GM19372 (cell line): Measurements from ENCODE around the gene PSG2.
"Not testable (repeated sequence)": the region's sequence is repeated elsewhere in the genome, so short reads cannot be mapped to it uniquely, and the experiment has no call there.

Experiments
- ATAC-seq: cut with Tn5 transposase; IDR thresholded peaks from one replicate; pipeline ENCODE4 v1.9.1; 2021; ENCODE audit warnings: mild to moderate bottlenecking, low read depth, moderate library complexity; ENCODE audit not compliant: unreplicated experiment

The PSG2 gene

DNA sequence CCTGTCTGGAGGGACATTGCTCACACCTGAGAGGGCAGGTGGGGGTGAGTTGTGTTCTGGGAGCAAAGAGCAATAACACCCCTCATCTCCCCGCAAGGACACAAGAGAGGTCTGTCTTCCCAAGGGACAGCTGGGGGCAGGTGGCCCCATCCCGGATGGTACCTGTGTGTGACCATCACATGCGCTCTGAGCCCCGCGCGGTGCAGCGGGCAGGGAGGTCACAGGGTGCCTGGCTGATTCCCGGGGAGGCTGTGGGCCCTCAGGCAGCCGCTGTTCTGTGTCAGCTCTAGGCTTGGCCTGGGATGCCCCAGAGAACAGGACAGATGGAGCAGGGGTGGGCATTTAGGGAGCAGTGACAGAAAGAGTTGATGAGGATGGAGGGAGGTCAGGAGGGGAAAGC, 1.2 kb upstream of the PSG2 start:
- ATAC-seq: not testable (repeated sequence)

DNA sequence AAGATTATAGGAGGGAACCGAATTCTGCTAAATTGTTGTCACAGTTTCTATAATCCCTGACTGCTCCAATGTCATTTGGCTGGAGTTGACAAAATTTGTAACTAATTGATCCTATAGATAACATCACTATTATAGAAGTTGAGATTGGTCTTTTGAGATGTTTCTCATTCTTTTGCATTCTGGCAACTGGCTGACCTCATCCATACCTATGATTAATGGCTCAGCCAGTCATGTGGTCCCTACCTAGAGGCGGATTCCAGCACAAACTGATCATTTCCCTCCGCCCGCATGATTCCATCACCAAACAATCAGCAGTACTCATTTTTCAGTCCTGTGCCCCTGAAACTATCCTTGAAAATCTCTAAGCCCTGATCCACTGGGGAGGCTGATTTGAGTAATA, 4.2 kb downstream of the PSG2 start:
- no peak for ATAC-seq

DNA sequence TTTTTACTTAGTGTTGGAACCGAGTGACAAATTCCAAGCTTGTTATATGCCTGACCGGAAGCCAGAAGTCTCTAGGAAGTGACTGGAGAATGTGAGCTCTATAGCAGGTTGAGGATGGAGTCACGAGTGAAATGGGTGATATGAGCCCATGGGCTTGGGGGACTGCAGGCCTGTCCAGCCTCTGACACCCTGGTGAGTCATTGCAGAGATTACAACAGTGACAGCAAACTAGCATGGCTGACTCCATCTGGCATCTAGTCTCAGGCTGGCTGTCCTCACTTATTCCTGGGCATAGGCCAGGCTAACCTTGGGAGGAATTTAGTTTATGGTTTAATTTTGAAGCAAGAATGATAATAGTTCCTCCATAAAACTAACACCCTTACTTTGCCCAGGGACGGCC, 4.6 kb downstream of the PSG2 start:
- not testable (repeated sequence) for ATAC-seq

DNA sequence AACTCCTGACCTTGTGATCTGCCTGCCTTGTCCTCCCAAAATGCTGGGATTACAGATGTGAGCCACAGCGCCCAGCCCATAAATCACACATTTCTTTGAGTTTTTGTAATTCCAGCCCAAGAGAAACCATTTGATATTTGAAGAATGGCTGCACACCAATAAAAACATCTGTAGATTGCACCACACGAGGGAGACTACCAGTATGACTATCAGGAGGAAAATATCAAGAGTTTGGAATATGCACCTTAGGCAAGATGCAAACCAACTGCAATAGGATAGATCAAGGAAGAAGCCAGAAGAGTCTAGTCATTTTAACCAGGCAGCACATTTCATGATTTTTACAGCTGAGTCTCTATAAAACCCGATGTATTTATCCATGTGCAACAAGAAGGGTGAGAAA, 20.1 kb downstream of the PSG2 start:
- not testable (repeated sequence) for ATAC-seq

DNA sequence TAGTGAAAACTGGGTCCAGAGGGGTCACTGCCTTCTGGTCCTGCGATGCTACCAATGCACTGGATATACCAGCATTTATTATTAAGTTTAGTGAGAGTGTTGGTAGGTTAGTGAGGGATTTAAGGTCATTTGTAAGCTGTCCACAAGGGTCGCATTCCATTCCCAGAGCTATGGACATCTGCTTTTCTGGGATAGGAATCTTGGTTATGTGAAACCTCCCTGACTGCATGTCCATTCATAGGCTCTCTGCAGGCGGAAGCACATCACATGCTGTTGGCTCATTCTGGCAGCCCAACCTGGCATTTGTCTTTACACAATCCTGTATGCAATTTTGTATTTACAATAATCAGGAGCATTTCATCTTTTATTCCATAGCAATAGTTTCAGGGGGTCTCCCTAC, 21.2 kb downstream of the PSG2 start:
- not testable (repeated sequence) for ATAC-seq

DNA sequence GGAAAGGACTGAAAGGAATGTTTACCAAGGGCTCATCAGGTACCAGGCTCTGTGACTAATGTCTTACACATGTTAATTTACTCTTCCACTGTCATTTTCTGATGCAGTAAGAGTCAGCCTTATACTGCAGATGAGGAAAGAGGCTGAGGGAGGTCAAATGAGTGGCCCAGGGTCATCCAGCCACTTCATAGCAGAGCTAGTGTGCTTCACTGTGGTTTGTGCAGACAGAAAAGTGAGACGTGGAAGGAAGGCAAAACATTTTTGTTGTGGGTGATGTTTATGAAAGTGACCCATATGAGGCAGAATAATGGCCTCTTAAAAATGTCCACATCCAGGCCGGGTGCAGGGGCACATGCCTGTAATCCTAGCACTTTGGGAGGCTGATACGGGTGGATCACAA, 22.2 kb downstream of the PSG2 start:
- not testable (repeated sequence) for ATAC-seq

DNA sequence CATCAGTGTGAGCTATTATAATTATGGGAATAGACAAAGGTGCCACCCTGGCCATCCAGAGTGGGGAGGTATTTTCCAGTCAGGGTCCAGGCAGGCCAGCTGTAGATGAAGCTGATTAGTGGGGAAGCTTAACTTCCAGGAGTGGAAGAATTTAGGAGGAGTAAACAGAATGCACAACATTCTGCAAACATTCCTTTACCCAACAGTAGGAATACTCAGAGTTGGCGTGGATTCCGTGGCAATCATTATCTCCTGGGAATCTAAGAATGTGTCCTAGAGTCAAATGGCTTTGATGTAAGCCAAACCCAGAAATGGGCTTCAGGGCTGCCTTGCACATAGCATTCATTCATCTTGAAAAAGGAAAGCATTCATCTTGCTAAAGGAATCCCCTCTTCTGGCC, 23.0 kb downstream of the PSG2 start:
- not testable (repeated sequence) for ATAC-seq

DNA sequence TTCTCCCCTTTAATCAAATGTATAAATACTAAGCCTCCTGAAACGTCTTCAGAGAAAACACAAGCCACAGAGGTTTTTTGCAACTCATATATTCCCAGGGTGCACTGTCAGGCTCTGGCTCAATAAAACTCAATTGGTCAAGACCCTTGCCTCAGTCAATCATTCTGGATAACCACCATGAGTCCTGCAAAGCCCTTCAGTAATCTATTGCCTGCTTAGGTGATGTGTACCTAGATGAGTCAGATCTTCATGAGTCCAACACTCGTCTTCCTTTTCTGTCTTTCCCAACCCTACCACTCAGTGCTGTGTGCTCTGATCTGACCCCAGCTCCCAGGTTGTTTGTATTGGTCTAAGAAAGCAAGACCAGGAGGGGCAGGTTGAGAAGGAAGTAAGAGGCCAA, 24.1 kb downstream of the PSG2 start:
- not testable (repeated sequence) for ATAC-seq

DNA sequence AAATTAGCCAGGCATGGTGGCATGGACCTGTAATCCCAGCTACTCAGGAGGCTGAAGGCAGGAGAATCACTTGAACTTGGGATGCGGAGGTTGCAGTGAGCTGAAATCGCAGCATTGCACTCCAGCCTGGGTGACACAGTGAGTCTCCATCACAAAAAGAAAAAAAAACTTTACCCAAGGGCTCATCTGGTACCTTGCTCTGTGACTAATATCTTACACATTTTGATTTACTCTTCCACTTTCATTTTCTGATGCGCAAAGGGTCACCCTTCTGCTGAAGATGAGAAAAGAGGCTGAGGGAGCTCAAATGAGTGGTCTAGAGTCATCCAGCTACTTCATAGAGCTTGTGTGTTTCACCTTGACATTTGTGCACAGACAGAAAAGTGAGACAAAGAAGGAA, 34.5 kb downstream of the PSG2 start:
- not testable (repeated sequence) for ATAC-seq

DNA sequence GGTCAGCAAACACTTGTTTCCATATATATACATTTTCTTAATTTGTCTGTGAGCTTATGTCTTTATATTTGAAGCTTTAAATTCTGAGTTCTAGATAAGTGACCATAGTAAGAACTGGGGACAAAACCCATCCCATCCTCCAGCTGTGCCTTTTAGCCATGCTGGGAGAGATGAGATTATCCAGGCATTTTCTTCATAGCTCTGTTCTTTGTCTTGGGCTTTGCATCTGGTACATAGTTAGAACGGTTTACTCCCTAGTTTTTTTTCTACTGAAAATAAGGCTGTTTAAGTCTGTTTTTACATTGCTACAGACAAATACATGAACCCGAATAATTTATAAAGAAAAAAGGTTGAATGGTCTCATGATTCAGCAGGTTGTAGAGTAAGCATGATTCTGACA, 35.9 kb downstream of the PSG2 start:
- ATAC-seq: not testable (repeated sequence)

DNA sequence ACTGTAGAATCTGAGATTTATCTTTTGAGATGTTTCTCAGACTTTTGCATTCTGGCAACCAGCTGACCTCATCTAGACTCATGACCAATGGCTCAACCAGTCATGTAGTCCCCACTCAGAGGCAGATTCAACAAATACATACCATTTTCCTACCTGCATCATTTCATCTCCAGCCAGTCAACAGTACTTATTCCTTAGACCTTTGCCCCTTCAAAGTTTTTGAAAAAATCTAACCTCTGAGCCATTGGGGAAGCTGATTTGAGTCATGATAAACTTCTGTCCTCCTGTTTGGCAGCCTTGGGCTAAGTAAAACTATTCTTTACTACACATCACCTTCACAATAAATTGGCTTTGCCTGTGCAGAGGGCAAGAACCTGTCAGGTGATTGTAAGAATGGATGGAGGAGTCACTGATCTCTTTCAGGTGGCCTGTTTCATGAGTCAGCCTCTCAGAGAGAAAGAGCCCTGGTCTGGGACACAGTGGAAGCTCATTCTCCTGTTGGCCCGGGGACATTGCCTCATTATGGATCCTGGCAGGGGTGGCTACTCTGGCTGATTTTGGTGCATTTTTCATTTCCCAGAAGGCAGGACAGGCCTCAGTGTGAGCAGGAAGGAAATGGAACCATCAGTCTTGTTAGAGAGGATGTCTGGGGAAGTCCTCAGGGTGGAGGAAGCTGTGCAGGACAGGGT, 38.9 kb downstream of the PSG2 start:
- ATAC-seq: not testable (repeated sequence)

DNA sequence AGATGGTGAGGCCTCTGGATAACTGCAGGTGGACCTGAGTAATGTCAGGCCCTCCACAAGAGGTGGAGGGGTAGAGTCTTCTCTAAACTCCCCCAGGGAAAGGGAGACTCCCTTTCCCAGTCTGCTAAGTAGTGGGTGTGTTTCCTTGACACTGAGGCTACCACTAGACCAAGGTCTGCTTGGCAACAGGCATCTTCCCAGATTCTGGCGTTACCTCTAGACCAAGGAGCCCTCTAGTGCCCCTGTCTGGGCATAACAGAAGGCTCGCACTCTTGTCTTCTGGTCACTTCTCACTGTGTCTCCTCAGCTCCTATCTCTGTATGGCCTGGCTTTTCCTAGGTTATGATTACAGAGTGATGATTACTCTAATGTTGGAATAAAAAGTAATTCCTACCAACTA, 50.9 kb downstream of the PSG2 start:
- ATAC-seq: not testable (repeated sequence)

DNA sequence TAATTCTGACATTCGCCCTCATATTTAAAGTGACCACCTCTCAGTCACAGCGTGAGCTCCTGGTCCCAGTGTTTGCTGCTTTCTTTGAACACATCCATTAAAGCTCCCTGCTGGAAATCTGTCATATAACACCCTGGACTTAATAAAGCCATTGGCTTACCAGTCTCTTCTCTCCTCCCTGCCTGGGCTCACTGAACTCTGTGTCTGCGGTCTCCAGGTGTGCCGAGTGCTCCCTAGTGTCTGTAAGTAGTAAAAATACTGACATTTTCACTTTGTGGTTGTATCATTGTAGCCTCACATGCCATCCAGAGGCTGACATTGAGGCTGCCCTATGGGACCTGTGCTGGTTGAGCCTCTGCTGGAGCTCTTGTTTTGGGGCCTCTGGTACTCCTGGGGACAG, 53.6 kb downstream of the PSG2 start:
- ATAC-seq: no peak

DNA sequence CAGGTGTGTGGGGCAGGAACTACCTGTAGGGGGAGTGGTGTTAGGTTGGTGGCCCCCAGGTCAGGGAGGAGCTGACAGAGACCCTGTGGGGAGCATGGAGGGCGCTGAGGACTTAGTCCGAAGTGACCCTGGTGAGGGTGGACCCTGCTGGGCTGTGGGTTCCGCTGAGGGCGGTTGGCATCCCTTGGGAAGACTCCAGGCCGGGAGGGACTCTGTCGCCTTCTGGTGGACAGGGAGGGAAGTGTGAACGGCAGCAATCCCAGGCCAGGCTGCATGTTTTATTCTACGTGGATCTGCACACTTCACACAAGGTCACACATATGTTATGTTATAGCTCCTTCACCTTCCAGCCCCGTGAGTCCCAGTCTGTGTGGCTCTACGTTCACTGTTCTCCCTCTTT, 54.5 kb downstream of the PSG2 start:
- ATAC-seq: not testable (repeated sequence)

DNA sequence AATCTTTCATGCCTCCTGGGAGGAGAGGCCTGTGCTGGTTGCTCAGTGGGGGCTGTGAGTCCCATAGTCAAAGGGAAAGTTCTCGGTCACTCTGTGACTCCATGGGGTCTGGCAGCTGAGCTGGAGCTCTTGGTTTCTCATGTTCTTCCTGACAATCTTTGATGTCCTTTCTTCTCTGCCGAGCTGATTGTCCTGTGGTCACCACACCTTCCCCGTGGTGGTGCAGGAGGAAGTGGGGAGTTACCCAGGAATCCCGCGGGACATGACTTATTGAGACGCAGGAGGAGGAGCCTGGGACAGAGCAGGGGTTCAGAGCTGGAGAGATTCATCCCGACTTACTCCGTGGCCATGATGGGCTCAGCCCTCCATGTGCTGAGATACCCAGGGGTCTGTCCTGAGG, 55.4 kb downstream of the PSG2 start:
- ATAC-seq: not testable (repeated sequence)

DNA sequence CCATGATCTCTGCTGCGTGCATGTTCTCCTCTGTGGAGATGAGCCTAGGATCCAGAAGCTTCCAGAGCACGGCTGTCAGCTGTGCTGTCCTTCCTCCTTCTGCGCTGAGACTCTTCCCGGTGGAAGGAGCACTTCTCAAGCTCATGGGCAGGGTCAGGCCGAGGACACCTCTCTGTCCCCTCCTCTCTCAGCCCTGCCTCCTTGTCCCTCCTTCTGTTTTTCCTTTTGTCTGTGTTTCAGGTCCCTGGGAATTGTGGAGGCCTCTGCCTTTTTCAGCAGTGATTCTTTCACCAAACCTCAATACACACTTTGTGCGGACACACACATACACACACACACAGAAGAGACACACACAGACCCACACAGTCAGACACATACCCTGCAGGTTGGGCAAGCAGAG, 56.1 kb downstream of the PSG2 start, which contains the start of gene PSG11:
PSG11 (minus strand) TSS at position 101 of the 400 bp plus-strand sequence; CDS start at position 4, 97 bp downstream.
- ATAC-seq: not testable (repeated sequence)

DNA sequence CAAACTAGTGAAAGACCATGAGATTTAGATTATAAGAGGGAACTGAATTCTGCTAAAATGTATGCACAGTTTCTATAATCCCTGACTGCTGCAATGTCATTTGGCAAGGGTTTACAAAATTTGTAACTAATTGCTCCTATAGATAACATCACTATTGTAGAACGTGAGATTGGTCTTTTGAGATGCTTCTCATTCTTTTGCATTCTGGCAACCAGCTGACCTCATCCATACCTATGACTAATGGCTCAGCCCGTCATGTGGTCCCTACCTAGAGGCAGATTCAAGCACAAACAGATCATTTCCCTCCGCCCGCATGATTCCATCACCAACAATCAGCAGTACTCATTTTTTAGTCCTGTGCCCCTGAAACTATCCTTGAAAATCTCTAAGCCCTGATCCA, 60.4 kb downstream of the PSG2 start:
- not testable (repeated sequence) for ATAC-seq

DNA sequence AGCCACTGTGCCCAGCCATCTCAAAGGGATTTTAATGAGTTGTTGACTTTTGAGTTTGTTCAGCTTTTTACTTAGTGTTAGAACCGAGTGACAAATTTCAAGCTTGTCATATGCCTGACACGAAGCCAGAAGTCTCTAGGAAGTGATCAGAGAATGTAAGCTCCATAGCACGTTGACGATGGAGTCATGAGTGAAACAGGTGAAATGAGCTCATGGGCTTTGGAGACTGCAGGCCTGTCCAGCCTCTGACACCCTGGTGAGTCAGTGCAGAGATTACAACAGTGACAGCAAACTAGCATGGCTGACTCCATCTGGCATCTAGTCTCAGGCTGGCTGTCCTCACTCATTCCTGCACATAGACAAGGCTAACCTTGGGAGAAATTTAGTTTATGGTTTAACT, 60.9 kb downstream of the PSG2 start:
- ATAC-seq: not testable (repeated sequence)

DNA sequence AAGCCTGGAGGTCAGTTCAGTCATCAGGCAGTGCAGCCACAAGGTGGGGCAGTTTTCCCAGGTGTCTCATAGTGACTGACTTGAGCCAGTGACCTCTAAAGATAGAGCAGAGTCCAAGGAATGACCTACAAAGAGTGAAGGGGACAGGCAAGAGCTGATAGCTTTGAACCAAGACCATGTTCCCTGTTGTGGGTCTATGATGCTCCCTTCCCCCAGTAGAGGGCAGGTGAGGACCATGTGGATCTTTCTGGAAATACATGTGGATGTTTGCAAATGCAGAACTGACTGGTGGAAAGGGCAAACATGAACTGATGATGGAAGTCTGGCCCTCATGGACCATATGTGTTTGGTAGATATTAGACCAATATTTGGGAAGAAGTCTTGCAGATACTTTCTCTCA, 62.9 kb downstream of the PSG2 start:
- ATAC-seq: not testable (repeated sequence)
